CD4-positive, alpha-beta T cell treated with Interleukin-10 for 1 hour (primary cell): ENCODE data around the gene MSL2.
"Not testable (repeated sequence)": the region's sequence is repeated elsewhere in the genome, so short reads cannot be mapped to it uniquely, and the experiment has no call there.

Source experiments
- DNase-seq: peaks from one replicate; pipeline ENCODE4 v3.0.0-alpha.2; 2020

Gene MSL2

DNA sequence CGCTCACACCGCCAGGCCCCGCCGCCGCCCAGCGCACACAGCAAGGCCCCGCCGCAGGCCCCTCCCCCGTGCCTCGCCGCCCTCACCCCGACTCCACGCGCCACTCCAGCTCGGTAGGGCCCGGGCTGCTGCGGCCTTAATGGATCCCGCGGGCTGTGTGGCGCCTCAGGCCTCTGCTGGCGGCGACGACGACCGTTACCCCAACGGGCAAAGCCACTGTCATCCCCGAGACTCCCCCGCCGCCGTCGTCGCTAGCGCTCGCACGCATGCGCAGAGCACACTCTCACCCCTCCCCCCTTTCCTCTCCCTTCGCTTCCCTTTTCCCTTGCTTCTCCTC, at the start of gene MSL2:
TSS of gene MSL2 (minus strand) at position 272 of the 337 bp plus-strand sequence. CDS start 1,222 bp downstream, outside the sequence.
- DNase-seq: no peak

- no peak for DNase-seq
Observed at GRCh38 chr3:136245691-136246090, 49.6 kb upstream of the MSL2 start.

GRCh38 chr3:136239094-136239493, 43.0 kb upstream of the MSL2 start:
- no peak for DNase-seq

GRCh38 chr3:136237961-136238649, 42.0 kb upstream of the MSL2 start:
- no peak for DNase-seq

DNA sequence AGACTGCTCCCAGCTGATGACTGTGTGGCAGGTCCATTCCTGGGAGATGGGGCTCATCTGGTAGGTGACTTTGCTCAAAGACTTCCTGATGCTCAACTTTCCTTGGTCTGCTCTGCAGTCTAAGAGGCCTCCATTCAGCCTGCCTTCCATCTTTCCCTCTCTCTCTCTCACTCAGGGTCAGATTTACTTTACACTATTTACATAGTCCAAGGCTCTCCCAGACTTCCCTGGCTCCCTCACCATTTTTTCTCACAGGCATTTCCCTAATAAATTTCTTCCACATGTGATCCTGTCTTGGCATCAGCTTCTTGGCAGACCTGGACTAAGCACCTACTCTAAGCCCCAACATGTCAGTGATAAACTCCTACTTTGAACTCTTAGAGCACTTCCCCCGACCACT, 41.0 kb upstream of the MSL2 start:
- DNase-seq: no peak

- no peak for DNase-seq
Observed at GRCh38 chr3:136236109-136236508, 40.0 kb upstream of the MSL2 start.

- DNase-seq: no peak
Observed at GRCh38 chr3:136235545-136235944, 39.4 kb upstream of the MSL2 start.

DNA sequence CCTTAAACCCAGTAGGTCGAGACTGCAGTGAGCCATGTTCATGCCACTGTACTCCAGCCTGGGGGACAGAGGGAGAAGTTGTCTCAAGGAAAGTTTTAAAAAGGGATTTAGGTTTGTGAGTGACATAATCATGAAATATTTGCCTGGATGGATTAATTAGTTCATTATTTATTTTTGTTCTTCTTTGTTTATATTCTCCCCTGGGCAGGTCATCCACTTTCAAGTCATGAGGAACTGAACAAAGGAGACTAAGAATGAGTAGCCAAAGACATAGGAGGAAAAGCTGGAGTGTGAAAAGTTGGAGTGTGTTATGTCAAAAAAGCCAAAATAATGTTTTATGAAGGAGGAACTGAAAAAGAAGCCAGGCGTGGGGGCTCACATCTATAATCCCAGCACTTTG, 36.3 kb upstream of the MSL2 start:
- DNase-seq: no peak

DNA sequence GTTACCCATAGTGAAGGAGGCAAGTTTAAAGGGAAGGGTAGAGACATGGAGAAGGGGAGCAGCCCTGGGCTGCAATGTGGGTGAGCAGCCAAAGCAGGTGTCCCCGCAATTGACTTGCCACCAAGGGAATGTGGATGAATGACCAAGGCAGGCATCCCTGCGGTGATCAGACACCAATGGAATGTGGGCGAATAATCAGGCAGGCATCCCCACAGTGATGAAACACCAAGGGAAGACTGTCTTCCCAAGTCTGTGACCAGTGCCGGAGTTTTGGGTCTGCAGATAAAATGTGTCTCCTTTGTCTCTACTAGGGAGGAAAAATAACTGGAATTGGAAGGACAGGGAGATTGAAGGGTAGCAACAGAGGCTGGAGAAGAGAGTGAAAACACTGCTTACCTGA, 26.6 kb upstream of the MSL2 start:
- DNase-seq: not testable (repeated sequence)

GRCh38 chr3:136211547-136211946, 15.4 kb upstream of the MSL2 start:
- DNase-seq: no peak

- DNase-seq: no peak
Observed at GRCh38 chr3:136209921-136210320, 13.8 kb upstream of the MSL2 start.

DNA sequence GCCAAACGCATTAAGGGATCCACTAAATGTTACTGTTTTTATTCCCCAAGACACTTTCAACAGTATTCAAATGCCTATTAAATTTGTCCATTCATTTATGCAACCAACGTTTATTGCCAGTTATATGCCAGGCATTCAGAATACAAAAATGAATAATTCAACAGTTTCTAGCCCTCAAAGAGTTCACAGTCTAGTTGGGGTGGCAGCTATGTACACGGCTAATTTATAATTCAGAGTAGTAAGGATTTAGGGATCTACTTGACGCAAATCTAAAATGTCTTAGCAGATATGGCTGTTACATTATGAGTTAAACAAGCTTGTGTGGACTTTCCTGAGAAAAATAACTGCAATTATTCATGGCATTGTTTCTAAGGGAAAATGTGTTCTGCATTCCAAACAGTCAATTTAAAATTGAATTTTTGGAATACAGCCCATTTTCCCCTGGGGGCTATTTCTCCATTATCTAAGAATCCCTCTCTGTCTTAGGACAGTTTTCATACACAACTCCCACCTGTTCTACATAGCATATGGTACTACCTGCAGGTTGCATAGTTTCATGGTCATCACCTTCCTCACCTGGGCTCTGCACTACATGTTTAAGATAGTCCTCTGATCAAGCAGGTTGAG, 11.5 kb upstream of the MSL2 start:
- no peak for DNase-seq

DNA sequence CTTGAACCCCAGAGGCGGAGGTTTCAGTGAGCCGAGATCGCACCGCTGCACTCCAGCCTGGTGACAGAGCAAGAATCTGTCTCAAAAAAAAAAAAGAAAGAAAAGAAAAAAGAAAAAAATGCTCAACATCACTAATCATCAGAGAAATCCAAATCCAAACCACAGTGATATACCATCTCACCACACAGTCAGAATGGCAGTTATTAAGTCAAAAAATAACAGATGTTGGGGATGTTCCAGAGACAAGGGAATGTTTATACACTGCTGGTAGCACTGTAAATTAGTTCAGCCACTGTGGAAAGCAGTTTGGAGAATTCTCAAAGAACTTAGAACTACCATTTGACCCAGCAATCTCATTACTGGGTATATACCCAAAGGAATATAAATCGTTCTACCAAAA, 3.1 kb upstream of the MSL2 start:
- DNase-seq: not testable (repeated sequence)

- DNase-seq: not testable (repeated sequence)
Observed at GRCh38 chr3:136198462-136199078, 2.4 kb upstream of the MSL2 start.

GRCh38 chr3:136197159-136197793, 1.1 kb upstream of the MSL2 start:
- no peak for DNase-seq

- DNase-seq: peak; percentile 98
Observed at GRCh38 chr3:136196401-136197158, 445 bp upstream of the MSL2 start.

DNA sequence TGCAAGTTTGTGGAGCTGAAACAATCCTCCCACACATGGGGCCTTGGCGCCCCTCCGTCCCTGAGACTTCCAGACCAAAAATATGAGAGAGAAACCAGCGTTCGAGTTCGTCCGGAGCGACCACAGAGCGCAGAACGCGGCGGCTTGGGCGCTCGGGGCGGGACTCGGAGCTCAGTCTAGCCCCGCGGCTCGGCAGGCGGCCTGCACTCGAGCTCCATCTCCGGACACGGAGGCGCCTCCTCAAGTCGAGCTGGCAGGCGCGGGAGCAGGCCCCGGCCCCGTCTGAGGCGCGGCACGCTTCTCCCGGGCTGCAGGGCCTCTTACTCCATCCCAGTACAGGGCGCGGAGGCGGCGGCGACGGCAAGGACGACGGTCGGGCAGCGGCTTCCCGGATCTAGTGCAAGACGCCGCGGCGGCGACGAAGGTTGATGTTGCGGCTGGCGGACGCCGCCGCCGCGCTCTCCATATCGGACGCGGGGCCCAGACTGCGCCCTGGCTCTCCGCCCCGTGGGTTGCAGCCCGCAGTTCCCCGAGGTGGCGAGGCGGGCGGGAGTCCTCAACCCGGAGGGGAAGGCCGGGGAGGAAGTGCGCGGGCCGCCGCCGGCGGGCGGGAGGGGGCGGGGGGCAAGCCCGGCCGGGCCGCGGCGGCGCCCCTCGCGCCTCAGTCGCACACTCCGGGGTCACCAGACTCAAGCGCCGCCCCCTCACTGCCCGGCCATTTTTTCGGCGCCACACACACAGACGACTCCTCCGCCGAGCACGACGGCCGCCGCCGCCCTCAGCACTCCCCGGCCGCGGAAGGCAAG, 674 bp downstream of the MSL2 start:
- DNase-seq: peak; percentile 88

GRCh38 chr3:136194409-136195257, 1.5 kb downstream of the MSL2 start:
- DNase-seq: peak; percentile 74

- peak; percentile 22 for DNase-seq
Observed at GRCh38 chr3:136193278-136194054, 2.7 kb downstream of the MSL2 start.

DNA sequence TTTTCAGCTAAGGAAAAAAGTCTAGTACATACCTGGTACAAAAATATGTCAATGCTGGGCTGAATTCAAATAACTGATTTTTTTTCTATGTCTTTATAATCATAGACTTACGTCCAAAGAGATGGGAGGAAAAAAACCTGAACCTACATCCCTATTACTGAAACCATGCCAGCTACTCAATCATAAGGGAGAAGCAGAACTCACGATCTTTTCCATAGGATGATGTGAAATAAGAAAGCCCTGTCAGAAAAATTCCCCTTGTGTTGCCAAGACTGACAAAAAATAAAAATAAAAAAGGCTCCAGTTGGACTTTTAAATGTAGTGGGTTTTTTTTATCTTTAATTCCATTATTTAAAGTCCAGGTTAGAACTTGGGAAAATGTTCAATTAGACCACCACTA, 3.3 kb downstream of the MSL2 start:
- DNase-seq: no peak
